ENCODE results near the gene SP9.
"Not testable (repeated sequence)": the region's sequence is repeated elsewhere in the genome, so short reads cannot be mapped to it uniquely, and the experiment has no call there.

SP9 gene

DNA sequence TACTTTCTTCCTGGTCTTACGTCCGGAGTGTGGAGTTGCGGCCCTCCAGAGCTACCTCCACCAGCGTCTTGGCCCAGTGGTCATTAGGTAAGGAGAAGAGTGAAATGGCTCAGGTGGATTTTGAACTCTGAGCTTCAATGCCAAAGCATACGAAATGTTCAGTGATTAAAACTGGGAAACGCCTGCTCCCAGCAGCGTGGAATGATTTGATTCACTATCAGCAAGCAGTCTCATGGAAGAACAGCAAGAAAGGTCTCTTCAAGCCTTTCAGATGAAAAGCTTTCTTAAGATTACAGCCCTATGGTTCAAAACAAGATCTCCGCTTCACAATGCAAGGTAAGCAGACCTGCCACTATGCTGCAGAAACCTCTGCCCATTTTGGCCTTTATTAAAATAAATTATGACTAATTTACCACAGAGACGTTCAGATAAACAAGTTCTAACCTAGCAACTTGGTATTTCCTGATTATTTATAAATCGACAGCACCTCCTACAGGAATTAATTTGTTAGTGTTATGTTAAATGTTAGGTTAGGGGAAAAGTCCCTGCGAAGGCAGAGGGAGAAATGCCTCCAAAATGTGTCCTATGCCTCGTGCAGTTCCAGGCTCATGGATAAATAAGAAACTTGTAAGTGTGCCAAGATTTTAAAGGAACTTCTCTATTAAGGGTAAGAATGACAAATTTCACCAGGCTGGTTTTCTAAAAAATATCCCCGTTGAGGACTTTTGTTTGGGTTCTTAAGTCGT lies 10.1 kb downstream of the SP9 start:
- DNase-seq (ENCODE audit: low read depth in 2 of 2) = no peak

DNA sequence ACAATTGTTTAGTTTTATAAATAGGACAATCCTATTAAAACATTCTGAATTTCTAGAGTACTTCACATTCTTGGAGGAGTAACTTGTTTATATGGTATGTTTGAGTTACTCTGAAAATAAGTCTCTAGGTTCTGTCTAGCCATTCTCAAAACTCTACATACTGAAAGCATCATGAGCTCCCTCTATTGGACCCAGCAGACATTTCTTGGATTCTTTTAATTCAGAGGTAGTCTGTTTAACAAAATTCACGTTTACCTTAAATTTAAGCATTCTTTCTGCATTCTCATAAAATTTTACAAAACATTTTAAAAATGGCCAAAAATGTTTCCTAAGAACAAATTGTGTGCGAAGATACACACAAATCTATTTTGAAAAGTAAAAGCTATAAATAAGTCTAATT lies 15.3 kb downstream of the SP9 start:
- DNase-seq (ENCODE audit: low read depth in 2 of 2) = no peak

DNA sequence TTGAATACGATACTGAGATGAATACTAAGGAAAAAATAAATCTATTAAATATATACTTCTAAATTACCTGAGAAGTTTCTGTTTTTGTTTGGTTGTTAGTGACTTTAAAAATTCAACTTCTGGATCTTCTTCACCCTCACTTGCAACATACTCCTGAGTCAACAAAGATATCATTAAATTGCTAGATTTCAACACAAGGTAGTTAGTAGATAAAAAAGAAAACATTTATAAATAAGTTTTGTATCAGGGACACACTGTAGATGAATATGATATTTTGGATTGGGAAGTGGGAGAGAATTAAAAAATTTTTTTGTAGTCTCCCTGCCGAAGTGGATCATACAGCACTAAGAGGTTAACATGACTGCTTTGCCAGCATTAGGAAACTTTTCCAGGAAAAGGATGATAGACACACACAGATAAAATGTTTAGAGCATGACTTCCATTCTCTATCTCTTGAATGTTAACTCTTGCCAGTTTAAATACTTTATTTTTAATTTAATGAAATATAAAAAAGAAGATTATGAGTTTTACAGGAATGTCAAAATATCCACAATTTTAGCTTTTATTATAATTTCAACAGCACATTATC lies 15.9 kb downstream of the SP9 start:
- DNase-seq (ENCODE audit: low read depth in 2 of 2) = no peak

DNA sequence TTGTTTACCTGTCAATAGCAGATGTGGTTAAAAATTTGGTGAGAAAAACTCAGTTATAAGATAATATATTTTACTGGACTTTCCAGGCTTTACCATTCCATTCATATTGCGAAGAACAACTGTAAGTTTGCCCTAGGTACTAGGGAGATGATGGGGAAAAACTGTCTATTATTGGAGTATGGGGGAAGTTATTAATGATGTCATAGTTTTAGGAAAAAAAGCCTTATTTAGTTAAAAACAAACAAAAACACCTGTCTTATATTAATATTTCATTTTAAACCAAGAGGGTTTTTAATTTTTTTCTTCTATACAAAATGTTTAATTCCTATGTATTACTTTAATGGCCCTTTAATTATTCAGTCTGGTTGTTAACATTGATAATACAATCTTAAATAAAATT lies 18.2 kb downstream of the SP9 start:
- no peak for DNase-seq (ENCODE audit: low read depth in 2 of 2)

DNA sequence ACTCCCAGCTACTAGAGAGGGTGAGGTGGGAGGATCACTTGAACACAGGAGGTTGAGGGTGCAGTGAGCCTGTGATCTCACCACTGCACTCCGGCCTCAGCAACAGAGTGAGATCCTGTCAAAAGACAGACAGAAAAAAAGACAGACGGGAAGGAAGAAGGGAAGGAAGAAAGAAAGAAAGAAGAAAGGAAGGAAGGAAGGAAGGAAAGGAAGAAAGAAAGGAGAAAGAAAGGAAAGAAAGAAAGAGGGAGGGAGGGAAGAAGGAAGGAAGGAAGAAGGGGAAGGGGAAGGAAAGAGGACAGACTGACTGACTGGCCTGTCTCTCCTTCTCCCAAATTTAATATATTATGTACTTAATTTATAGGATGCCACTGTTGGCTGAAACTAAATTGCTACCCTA lies 21.6 kb downstream of the SP9 start:
- no peak for DNase-seq (ENCODE audit: low read depth in 2 of 2)

DNA sequence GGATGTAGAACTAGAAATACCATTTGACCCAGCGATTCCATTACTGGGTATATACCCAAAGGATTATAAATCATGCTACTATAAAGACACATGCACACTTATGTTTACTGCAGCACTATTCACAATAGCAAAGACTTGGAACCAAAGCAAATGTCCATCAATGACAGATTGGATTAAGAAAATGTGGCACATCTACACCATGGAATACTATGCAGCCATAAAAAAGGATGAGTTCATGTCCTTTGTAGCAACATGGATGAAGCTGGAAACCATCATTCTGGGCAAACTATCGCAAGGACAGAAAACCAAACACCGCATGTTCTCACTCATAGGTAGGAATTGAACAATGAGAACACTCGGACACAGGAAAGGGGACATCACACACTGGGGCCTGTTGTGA lies 24.9 kb downstream of the SP9 start:
- DNase-seq (ENCODE audit: low read depth in 2 of 2) = not testable (repeated sequence)

DNA sequence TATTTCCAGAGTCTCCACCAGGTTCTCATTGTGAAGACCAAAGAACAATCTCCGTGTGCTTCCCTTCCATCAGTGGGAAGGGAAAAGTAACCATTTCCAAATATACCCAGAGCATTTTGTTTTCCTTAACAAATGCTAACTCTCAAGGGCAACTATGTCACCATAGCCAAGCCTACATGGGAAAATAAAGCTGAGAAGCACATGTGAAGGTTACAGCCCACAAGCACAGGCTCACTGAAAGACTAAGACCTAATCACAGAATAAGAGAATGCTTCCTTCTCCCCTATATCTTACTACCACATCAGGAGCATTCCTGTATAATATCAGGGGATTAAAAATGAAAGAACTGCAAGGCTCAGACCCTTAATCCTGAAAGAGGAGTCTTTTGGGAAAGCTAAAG lies 28.2 kb downstream of the SP9 start:
- DNase-seq (ENCODE audit: low read depth in 2 of 2) = no peak

DNA sequence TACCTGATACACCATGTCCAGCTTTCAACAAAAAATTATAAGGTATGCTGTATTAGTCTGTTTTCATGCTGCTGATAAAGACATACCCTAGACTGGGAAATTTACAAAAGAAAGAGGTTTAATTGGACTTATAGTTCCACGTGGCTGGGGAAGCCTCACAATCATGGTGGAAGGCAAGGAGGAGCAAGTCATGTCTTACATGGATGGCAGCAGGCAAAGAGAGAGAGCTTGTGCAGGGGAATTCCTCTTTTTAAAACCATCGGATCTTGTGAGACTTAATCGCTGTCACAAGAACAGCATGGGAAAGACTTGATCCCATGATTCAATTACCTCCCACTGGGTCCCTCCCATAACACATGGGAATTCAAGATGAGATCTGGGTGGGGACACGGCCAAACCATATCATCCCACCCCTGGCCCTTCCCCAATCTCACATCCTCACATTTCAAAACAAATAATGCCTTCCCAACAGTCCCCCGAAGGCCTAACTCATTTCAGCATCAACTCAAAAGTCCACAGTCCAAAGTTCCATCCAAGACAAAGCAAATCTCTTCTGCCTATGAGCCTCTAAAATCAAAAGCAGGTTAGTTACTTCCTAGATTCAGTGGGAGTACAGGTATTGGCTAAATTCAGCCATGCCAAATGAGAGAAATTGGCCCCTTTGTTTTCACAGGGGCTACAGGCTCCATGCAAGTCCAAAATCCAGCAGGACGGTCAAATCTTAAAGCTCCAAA lies 28.9 kb downstream of the SP9 start:
- not testable (repeated sequence) for DNase-seq (ENCODE audit: low read depth in 2 of 2)

DNA sequence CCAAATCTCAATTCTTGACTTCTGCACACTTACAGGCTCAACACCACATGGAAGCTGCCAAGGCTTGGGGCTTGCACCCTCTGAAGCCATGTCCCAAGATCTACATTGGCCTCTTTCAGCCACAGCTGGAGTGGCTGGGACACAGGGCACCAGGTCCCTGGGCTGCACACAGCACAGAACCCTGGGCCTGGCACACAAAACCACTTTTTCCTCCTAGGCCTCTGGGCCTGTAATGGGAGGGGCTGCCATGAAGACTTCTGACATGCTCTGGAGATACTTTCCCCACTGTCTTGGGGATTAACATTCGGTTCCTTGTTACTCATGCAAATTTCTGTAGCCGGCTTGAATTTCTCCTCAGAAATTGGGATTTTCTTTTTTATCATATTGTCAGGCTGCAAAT lies 29.9 kb downstream of the SP9 start:
- DNase-seq (ENCODE audit: low read depth in 2 of 2) = no peak

DNA sequence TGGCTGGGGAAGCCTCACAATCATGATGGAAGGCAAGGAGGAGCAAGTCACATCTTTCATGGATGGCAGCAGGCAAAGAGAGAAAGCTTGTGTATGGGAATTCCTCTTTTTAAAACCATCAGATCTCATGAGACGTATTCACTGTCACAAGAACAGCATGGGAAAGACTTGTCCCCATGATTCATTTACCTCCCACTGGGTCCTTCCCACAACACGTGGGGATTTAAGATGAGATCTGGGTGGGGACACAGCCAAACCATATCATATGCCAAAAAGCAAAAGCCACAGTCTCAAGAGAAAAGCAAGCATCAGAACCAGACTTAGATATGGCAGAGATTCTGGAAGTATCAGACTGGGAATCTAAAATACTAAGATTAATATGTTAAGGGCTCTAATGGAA lies 30.8 kb downstream of the SP9 start:
- DNase-seq (ENCODE audit: low read depth in 2 of 2) = no peak

DNA sequence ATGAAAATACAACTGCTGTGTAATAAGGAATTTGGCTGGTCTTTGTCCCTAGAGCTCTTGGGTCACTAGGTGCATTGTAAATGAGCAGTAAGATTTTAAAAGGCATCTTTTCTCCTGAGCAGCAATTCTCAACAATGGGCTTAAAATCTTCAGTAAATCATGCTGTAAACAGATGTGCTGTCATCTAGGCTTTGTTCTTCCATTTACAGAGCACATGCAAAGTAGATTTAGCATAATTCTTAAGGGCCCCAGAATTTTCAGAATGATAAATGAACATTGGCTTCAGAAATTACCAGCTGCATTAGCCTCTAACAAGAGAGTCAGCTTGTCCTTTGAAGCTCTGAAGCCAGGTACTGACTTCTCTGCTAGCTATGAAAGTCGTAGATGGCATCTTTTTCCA lies 33.9 kb downstream of the SP9 start:
- DNase-seq (ENCODE audit: low read depth in 2 of 2) = no peak

DNA sequence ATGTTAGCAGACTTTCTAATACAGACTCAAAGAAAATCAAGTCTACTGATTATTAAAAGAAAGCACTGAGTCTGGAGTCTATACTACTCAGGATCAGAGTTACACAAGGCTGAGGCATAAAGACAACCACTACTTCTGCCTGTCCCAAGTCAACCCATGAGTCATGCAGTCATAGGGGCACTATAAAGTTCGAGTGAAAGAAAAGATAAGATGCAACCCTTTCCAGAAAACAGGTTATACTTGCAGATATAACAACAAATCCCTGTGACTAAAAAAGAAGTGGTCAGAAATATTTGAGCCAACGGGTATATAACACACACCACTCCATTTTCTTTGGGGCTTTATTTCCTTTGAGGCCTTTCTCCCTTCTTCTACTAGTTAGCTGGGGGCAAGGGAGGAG lies 42.2 kb downstream of the SP9 start:
- no peak for DNase-seq (ENCODE audit: low read depth in 2 of 2)

DNA sequence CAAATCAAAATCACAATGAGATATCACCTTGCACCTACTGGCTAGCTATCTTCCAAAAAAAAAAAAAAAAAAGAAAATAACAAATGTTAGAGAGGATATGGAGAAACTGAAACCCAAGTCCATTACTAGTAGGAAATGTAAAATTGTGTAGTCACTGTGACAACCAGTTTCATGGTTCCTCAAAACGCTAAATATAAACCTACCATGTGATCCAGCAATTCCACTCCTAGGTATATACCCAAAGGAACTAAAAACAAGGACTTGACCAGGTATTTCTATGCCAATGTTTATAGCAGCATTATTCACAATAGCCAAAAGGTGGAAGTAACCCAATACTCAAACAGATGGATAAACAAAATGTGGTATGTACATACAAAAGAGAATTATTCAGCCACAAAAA lies 49.0 kb downstream of the SP9 start:
- DNase-seq (ENCODE audit: low read depth in 2 of 2) = no peak

DNA sequence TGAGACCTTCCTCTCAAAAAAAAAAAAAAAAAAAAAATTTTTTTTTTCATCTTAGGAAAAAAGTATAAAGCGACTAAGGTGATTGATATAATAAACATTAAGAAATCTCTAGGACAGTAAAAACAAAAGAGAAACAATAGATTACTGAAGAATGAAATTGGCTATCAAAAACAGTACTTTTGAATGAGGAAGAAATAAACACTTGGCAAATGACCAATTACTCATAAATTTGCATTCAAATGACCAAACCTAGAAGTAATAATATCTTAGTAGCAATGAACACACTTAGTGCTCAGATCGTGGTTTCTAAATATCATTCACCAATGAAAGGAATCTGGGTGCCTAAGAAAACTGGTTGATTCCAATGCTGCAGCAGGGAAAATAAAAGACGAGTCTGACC lies 50.4 kb downstream of the SP9 start:
- DNase-seq (ENCODE audit: low read depth in 2 of 2) = no peak
